Measurements from ENCODE around the gene OR10A3. TPM values are rescaled to one million over a fixed set of nuclear protein-coding genes. Genes with fewer than 3 reads are reported as not detected.

Gene OR10A3
- total and polyA plus RNA-seq, 7 donors = not detected

GRCh38 chr11:7894251-7894650, 47.3 kb downstream of the OR10A3 start:
- DNase-seq = no peak
- Histone ChIP-seq H3K9me3 (no peaks in the 10 kb centered on the region), H3K27ac (no peak overlapping the region), H3K4me1 (no peaks in the 10 kb centered on the region), H3K4me3 (no peak overlapping the region), H3K36me3 (ENCODE audit: insufficient read depth in 1 of 2, low read depth in 1 of 2) (no peaks in the 10 kb centered on the region), H3K27me3 (ENCODE audit: insufficient read depth in 3 of 3, low read length in 2 of 3) (no peaks in the 10 kb centered on the region)
- TF ChIP-seq CTCF (IDR thresholded peaks at IDR 0.05) = no peak
- intact Hi-C loops (cut with DNase I) = loop anchor here in 1 of 2 donors (5.0 kb wide), 1 partner anchor 93 kb away; the partner anchor contains the start of gene EIF3F
- ATAC-seq = no peak
- 80 to 93% (median 82%) methylated on average over 3 of the region's 3 CpGs for WGBS, 3 donors

DNA sequence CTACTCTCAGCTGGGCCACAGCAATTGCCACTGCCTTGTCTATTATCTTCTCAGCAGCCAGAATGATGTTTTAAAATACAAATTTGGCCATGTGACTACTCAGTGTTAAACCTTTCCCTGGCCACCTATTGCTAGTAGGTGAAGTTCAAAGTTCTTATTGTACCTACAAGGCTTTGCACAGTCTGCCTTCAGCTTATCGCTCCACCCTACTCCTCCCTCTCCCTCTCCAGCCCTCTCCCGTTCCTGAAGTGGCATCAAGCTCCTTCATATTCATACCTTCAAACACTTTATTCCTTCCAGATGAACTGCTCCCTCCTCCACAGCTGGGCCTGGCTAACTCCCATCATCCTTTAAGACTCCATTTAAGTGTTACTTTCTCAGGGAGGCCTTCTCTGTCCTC, 47.7 kb downstream of the OR10A3 start:
- no peak for ATAC-seq
- no peak for DNase-seq
- 73 to 92% (median 74%) methylated on average over 2 of the region's 2 CpGs for WGBS, 3 donors
- Histone ChIP-seq H3K27me3 (ENCODE audit: insufficient read depth in 3 of 3, low read length in 2 of 3) (no peaks in the 10 kb centered on the region), H3K4me3 (no peak overlapping the region), H3K27ac (no peak overlapping the region), H3K9me3 (no peaks in the 10 kb centered on the region), H3K36me3 (ENCODE audit: insufficient read depth in 1 of 2, low read depth in 1 of 2) (no peaks in the 10 kb centered on the region), H3K4me1 (no peaks in the 10 kb centered on the region)
- no peak for TF ChIP-seq CTCF (IDR thresholded peaks at IDR 0.05)
- intact Hi-C loops (cut with DNase I) = loop anchor here (2.0 to 5.0 kb wide), 3 partner anchors 93 to 203 kb away; partner anchors contain the start of gene EIF3F (in 2 of the 2)

- H3K4me3 ChIP-seq = no peak overlapping the region
- intact Hi-C loops (cut with DNase I) = loop anchor here (2.0 to 5.0 kb wide), 3 partner anchors 94 to 204 kb away; partner anchors contain the start of gene EIF3F (in 2 of the 2)
- no peak overlapping the region for H3K27ac ChIP-seq
- no peaks in the 10 kb centered on the region for H3K27me3 ChIP-seq (ENCODE audit: insufficient read depth in 3 of 3, low read length in 2 of 3)
- peak; percentile 57 for TF ChIP-seq CTCF (IDR thresholded peaks at IDR 0.05)
- 8 to 14% (median 11%) methylated on average over 2 of the region's 2 CpGs for WGBS, 3 donors
- no peaks in the 10 kb centered on the region for H3K36me3 ChIP-seq (ENCODE audit: insufficient read depth in 1 of 2, low read depth in 1 of 2)
- no peak for DNase-seq
- peak; percentile 48 to 72 (median 52) for ATAC-seq
- no peaks in the 10 kb centered on the region for H3K9me3 ChIP-seq
- no peaks in the 10 kb centered on the region for H3K4me1 ChIP-seq
Measured at GRCh38 chr11:7892840-7893254, 48.7 kb downstream of the OR10A3 start.

DNA sequence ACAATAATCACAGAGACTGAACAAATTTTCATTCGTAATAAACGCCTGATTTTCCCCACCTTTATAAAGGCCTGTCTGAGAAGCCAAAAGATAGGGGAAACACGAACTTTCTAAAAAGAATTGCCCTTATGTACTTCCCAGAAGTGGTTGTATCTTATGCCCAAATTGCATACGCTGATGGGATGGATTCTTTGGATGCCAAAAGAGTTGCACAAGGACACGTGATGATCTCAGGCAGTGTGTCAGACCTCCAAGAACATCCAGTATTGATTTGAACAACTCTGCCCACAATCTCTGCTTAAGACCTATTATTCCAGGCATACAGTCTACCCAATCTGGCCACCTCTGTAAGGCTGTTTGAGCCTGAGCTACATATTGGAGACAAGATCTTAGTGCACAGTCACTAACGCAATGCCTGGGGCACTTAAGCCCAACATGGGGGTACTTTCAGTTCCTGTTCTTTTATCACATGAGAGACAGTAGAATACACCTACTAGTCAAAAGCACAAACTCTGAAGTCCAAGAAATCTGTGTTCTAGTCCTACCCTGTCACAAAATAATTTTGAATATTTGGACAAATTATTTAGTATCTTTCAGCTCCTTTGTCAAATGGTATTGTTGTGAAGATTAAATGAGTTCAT, 49.3 kb downstream of the OR10A3 start:
- H3K4me1 ChIP-seq = no peaks in the 10 kb centered on the region
- intact Hi-C loops (cut with DNase I) = loop anchor here (2.0 to 5.0 kb wide), 3 partner anchors 95 to 205 kb away; partner anchors contain the start of gene EIF3F (in 2 of the 2)
- TF ChIP-seq CTCF (IDR thresholded peaks at IDR 0.05) = no peak
- H3K27ac ChIP-seq = no peak overlapping the region
- H3K27me3 ChIP-seq (ENCODE audit: insufficient read depth in 3 of 3, low read length in 2 of 3) = no peaks in the 10 kb centered on the region
- H3K9me3 ChIP-seq = no peaks in the 10 kb centered on the region
- H3K4me3 ChIP-seq = no peak overlapping the region
- ATAC-seq (no peak), DNase-seq (no peak)
- WGBS, 3 donors = 46 to 56% (median 51%) methylated on average over 6 of the region's 6 CpGs
- no peaks in the 10 kb centered on the region for H3K36me3 ChIP-seq (ENCODE audit: insufficient read depth in 1 of 2, low read depth in 1 of 2)
